ENCODE data around the gene HBZ.
"Not testable (repeated sequence)": the region's sequence is repeated elsewhere in the genome, so short reads cannot be mapped to it uniquely, and the experiment has no call there.

HBZ gene

DNA sequence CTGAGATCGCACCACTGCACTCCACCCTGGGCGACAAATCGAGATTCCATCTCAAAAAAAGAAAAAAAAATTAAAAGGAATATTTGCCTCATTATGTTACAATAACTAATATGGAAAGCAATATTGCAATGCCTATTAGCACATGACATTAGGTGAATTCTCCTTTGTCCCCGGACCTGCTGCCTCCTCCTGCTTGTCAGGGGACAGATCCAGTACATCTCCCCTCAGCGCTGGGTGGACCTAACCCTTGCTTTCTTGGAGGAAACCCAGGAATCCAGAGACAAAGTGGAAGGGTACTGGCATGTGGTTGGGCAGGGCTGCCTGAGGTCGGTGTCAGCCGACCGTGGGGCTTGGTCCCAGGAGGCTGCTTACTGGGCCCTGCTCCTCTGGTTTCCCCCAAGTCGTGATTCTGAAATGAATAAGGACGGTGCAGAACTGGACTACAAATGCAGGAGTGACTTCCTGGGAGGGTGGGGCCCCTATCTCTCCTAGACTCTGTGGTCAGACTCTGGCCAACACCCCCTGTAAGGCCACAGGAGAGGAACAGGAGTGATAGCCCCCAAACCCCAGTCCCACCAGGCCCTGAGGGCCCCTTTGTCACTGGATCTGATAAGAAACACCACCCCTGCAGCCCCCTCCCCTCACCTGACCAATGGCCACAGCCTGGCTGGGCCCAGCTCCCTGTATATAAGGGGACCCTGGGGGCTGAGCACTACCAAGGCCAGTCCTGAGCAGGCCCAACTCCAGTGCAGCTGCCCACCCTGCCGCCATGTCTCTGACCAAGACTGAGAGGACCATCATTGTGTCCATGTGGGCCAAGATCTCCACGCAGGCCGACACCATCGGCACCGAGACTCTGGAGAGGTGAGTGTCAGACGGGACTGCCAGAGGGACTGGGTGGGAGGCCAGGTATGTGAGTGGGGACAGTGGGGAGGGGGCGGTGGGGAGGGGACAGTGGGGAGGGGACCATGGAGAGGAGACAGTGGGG lies at the start of gene HBZ:
HBZ (plus strand) TSS at position 504 of the 988 bp plus-strand sequence; CDS start at position 770, 266 bp downstream.
- DNase-seq: no peak

DNA sequence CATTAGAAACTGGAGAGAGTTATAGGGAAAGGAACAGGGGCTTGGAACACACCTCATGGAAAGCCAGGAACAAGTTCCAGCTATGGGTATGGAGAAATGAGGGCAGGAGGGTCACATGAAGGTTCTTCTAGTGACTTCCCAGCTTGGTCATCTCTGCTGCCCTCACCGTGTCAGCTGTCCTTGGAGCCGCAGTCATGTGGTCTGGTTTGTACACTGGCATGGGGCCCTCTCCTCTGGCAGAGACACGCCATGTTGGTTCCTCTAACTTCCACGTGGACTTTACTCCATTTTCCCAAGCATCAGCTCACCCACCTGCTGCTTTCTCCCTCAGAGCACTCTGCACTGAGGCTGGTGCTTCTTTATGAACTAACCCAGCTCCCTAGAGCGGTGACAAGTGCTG lies 48.1 kb upstream of the HBZ start:
- no peak for DNase-seq

DNA sequence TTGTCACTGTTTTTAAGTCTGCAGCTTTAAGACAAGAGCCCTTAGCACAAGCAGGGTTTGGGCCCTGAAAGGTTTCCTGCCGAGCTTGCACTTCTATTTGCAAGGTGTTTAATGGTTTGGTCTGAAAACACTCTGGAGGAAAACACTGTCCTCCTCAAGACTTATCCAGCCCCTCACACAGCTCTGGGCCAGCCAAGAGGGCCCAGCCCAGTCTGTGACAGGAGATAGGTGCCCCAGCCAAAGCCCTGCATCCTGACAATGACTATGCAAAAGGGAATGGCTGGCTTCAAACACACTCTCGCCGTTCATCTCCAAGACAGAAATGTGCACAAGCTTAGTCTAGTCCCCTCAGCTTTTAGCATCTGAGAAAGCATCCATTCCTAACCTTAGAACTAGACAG lies 47.5 kb upstream of the HBZ start:
- no peak for DNase-seq

DNA sequence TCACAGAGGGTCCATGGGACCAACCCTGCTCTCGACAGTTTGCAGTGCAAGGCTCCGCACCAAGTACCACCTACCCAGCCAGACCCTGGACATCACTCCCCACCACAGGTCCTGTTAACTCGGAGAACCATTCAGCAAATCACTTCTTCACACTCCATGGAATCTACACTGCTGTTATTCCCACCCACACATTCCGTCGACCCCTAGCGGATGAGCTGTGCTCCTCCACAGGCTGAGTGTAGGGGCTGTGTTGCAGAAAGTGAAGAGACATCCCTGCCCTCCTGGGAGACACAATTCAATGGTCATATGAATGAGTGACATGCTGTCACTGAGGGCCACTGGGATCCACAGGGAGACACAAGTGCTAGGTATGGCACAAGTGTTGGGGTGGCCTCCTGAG lies 46.9 kb upstream of the HBZ start:
- no peak for DNase-seq

DNA sequence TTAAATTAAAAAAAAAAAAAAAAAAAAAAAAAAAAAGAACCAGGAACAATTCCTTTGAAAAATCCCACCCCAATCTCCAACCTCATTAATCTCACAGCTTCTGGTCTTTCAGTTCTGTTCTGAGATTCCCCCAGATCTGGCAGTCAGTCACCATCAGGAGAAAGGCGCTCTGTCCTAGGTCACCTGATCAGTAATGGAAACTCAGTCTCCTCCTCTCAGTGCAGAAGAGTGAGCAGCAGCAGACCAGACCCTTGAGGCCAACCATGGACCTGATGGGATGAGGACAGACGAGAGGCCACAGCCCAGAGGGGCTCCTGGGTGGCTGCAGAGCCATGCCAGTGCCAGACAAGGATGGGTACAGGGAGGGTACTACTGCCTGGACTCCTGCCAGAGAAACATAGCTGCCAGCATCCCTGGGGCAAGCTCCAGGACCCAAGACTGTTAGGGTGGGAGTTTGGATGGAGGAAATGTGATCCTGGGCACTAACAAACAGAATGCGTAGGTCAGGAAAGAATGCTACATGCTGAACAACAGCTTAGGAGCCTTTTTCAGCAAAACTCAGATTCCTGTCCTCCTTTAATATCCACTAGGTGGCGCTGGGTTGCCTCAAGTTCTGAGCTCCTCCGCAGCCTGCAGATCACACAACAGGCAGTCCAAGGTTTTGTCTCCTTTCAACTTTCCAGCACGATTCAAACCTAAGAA lies 45.7 kb upstream of the HBZ start:
- DNase-seq: peak in 39 of 56 donors; percentile 11 to 78 (median 42)

DNA sequence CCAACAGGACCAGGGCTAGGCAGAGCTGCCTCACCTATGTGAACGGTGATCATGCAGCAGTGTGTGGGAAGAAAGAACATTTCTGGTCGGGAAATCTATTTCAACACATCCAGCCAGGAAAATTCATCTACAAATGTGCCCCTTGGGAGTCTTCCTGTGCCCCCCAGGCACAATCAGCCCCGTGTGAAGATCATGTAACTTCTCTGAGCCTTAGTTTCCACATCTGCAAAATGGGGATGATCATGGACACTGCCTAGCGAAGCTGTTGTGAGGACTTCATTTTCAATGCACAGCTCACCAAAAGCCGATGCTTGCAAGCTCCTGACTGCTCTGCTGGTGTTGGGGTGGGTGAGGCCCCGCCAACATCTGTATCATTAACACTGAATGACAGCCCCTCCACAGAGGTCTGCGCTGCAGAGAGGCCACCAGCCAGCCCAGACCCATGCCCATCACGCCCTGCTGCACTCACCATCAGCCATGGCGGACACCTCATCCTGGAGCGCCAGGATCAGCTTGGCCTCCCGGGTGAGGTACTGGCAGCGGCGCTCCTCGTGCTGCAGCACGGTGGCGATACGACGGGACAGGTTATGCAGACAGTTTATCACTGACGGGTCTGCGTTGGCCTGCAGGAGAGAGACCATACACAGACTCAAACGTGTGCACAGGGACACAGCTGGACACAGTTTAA lies 40.1 kb upstream of the HBZ start:
- no peak for DNase-seq

DNA sequence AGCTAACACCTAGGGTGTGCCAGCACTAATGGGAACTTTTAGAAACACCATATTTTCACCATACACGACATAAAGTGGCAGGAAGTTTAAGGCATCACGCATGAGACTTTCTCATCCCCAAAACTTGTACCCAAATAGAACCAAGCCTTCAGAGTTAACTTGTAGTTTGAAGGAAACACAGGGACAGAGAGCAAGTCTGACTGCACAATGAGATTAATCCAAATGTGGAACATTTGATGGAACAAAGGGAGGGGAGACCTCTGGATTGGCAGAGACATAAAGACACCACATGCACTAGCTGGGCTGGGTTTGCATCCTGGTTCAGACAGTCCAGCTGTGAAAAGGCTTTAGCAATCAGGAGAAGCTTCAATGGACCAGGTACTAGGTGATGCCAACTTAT lies 38.1 kb upstream of the HBZ start:
- DNase-seq: no peak

DNA sequence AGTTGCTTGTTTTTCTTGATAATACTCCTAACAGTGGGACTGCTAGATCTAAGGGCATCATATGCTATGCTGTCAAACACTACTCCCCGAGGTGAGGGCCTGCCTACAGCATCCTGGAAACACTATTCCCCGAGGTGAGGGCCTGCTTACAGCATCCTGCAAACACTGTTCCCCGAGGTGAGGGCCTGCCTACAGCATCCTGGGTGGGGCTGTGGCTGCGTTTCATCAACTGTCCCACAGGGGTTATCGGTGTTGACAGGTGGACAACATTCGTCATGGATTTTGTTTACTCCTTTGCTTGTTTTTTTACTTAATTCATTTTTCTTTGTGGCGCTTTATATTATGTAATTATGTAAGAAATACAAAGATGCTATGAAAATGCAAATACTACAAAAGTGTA lies 36.4 kb upstream of the HBZ start:
- DNase-seq: no peak

DNA sequence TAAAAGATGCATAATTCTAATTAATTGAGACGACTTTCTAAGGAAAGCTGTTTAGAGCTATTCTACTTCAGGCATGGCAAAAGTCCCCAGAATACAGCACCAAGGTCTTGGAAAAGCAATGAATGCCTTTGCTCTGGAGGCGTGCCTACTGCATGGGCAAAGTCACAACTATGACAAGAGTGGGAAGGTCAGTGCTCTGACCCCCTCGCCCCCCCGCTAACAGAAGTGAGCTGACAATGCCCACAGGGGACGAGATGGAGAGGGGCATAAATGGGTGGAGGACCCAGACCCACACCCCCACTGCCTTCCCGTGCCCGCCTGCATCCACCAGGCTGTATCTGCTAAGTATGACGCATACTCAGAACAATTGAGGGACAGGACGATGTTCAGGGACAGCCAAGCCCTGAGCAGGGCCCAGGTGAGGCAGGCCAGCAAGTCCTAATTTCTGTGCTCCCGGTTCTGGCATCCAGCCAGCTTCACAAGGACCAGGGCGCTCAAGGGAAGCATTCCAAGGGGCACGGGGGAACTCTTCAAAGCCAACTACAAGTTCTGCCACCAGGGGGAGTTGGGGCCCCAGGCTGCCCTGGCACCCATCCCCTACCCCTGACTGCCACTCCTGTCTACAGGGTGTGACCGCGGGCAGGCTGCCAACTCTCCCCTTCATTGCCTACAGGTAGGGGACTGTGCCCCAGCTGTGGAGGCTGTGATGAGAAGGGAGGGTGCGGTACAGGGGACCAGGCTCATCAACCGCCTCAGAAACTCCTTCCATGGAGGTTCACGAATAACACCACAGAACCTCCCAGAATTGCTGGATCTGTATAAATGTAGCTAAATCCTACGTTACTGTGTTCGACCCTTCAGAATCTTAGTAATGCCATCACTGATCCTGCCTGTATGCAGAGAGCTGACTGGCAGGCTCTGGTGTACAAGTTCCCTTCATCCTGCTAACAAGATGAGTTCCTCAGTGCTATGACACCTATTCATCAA lies 34.8 kb upstream of the HBZ start:
- DNase-seq: peak in 12 of 56 donors; percentile 3 to 42 (median 30)

DNA sequence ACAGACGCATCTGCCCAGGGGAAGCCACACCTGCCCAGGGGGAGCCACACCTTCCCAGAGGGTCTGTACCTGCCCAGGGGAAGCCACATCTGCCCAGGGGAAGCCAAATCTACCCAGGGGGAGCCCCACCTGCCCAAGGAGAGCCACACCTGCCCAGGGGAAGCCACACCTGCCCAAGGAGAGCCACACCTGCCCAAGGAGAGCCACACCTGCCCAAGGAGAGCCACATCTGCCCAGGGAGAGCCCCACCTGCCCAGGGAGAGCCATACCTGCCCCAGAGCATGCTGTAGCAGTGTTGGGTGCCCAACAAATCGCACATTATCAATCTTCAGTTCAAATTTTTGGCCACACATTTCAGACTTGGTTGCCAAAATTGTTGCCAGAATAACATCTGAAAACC lies 33.6 kb upstream of the HBZ start:
- no peak for DNase-seq

DNA sequence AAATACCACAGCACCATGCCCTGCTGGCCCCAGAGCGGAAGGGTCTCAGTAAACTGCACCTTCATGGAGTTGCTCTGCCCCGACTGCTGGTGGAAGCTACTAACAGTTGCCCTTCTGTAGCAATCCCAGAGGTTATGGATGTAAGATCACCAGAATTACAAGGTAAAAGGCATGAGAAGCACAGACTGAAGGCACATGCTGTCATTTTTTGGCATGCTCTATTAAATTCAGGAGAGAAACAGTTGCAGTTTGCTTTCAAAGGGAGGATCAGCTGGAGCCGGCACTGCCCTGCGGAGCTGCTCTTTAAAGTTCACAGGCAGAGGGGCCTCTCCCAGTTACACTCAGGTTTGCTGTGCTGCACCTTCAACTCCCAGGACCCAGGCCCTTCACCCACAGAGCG lies 33.1 kb upstream of the HBZ start:
- DNase-seq: no peak

DNA sequence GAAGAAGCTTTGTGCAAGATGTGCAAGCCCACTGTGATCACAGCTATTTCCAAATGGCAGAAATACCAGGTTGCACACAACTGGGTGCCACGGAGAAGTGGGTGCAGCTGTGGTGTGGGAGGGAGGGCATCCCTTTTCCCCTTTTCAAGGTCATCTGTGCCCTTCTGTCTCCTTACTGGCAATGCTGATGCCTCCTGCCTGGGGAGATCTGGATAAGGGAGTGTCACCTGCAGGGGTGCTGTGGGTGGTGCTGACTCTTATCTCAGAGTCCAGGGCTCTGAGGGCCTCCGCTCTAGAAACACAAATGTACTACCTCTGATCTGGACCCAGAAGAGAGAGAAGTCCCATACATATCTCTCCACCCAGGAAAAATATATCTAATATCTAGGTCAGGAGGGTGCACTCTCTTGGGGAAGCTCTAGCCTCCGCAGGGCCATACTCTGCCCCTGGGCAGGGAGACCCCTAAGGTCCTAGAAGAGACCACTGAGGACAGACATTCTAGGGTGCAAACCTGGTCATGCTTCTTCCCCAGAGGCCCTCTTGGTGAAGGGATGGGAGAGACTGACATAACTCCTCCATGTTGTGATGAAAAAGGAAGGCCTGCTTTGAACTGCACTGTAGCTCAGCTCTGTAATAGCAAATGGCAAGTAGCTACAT lies 32.5 kb upstream of the HBZ start:
- no peak for DNase-seq

DNA sequence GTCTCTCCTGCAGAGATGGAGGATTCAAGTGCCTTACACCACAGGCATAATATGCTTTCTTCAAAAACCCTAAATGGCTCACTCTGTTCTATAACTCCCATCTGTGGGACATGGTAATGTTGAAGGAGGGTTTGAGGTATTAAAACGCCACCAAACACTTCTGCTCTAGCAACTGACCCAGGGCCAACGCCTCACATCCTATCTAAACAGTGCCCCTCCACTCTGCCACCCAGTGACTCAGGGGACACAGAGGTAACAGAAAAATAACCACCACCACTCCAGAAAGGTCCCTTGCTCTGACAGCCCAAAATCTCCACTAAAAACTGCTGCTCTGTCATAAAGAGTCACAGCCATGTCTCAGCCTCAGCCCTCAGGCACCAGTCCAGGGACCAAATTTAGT lies 31.7 kb upstream of the HBZ start:
- DNase-seq: no peak

DNA sequence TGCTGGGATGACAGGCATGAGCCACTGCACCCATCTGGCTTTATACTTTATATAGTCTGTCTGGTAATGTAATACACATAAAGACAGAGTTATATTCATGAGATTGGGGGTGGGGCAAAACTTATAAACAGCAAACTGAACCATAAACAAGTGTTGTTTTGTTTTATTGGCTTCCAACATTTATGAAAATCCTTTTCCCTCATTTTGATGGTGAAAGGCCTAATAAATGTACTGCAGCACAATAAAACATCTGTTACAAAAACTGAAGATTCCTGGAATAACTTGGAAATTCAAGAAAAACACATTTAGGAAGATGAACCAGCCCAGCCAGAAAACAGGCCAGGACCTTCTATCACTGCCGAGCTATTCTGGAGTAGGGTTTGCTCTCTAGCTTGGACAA lies 30.1 kb upstream of the HBZ start:
- DNase-seq: no peak

DNA sequence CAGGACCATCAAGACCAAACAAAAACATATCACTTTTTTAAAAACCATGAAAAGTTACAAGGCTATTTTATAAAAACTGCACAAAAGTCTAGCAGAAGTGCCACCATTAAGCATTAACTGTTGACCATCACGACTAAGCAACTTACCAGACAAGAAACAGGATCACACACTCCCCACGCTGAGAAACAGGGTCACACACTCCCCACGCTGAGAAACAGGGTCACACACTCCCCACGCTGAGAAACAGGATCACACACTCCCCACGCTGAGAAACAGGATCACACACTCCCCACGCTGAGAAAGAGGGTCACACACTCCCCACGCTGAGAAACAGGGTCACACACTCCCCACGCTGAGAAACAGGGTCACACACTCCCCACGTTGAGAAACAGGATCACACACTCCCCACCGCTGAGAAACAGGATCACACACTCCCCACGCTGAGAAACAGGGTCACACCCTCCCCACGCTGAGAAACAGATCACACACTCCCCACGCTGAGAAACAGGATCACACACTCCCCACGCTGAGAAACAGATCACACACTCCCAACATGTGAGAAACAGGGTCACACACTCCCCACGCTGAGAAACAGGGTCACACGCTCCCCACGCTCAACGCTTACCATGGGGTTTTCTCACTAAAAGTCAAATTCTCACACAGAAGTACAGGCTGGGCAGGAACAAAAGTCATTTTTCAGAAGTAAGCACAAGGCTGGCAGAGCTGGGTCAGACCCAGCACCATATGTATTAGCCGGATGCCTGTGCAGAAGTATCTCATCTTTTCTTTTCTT lies 28.7 kb upstream of the HBZ start:
- not testable (repeated sequence) for DNase-seq

DNA sequence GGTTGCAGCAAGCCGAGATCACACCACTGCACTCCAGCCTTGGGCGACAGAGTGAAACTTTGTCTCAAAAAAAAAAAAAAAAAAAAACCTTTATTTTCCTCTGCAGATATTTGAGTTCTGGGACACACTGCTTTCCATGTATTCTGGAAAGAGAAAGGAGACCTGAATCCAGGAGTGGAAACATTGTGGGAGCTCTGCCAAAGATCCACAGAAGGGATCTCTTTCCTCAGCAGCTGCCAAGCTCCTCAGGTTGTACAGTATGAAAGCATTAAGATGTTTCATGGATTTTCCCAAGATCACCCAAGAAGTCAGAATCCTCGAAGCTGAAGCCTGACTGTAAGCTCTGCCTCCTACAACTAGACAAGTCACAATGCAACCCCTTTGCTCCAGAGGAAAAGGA lies 27.4 kb upstream of the HBZ start:
- DNase-seq: no peak

DNA sequence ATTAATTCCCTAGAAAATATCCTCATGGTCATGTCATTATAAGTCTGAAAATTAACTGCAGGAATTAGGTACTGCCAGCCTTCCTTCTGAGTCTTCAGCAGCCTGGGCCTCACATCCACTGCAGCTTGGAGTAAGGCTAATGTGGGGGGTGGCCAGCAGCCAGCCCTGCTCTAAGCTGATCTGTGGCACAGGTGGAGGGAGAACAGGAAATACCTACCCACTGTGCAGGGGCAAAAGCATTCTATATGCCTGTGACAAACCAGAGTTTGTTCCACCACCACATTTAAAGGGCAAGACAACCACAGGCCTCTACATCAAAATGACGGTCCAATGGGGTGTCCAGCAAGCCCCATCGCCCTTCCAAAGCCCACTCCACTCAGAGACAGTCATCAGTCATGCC lies 23.4 kb upstream of the HBZ start:
- DNase-seq: no peak

DNA sequence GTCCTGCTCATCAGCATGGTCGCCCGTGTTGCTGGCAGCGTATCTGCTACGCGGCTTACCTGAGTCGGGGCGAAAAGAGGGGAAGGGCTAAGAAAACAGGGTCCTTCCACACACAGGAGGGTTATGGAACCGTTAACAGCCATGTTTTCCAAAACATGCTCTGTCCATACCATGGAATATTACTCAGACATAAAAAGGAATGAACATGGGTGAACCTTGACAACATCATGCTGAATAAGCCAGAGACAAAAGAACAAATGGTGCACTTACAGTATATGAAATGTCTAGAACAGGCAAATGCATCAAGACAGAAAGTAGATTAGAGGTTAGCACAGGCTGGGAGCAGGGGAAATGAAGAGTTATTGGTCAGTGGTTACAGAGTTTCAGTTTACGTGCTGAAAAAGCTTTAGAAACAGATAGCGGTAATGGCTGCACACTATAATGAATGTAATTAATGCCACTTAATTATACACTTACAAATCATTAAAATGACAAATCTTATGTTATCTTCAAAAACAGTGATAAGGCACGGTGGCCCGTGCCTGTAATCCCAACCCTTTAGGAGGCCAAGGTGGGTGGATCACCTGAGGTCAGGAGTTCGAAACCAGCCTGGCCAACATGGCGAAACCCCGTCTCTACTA lies 21.8 kb upstream of the HBZ start:
- DNase-seq: no peak

DNA sequence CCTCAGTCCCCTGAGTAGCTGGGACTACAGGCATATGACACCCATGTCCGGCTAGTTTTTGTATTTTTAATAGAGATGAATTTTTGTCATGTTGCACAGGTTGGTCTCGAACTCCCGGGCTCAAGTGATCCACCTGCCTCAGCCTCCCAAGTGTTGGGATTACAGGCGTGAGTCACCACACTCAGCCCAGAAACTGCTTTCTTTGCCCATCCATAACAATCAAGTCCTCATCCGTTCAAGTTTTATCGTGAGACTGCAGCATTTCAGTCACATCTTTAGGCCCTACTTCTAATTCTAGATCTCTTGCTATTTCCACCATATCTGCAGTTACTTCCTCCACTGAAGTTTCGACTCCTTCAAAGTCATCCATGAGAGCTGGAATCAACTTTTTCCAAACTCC lies 20.3 kb upstream of the HBZ start:
- no peak for DNase-seq

Measured in nucleus accumbens (tissue), 56 donors.